Ramos (cell line): Measurements from ENCODE around the gene VAMP2.
"Not testable (repeated sequence)": the region's sequence is repeated elsewhere in the genome, so short reads cannot be mapped to it uniquely, and the experiment has no call there.

Source experiments
- in situ Hi-C: fragments of 300-500 bp; cut with MboI; formaldehyde crosslinking; loops from one replicate; pipeline ENCODE4 v1.14.3; 2022; ENCODE audit warnings: low sequenced_read_pairs; ENCODE audit not compliant: unreplicated experiment

The VAMP2 gene

GRCh38 chr17:8176998-8177731 is 14.4 kb upstream of the VAMP2 start:
- in situ Hi-C loops: no loop called here

- in situ Hi-C loops: no loop called here
Measured at GRCh38 chr17:8176197-8176940, 13.6 kb upstream of the VAMP2 start, which contains the start of gene TMEM107. TSS of gene TMEM107 (minus strand) at chr17:8176380. CDS start at chr17:8176286, 94 bp downstream.

DNA sequence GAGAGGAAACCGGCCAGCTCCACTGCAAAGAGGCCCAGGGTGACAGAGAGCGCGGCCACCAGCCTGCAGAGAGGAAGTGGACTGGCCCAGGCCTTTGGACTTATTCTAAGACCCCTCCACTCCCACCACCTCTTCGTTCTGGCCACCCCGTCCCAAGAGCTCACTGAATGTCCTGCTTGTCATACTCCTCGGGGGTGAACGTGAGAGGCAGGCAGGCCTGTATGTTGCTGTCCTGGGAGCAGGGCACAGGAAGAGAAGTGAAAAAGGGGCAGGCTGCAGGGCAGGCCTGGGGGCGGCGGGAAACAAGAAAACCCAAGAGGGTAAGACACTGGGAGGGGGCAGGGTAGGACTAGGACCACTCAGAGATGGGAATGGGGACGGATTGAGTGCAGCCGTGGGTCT is 13.0 kb upstream of the VAMP2 start:
- in situ Hi-C loops: no loop called here

DNA sequence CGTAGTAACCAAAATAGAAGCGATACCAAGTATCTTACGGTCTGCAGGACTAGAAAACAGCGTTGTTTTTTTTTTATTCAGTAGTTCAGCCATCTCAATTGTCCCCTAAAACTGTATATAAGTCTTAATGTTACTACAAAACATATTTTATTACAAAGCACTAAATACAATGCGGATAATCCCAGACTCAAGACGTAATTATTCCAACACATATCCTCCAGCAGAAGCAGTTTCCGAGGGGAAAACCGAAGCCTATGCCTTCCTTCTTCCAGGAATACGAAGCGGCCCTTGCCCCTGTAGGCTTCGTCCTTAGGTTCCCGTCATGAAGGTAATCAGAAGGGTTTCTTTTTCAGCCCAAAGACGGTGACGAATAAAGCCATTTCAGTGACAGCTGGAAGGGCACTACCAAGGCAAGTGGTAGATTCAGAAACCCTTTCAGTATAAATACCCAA is 11.1 kb upstream of the VAMP2 start:
- in situ Hi-C loops: no loop called here

- in situ Hi-C loops: no loop called here
Measured at GRCh38 chr17:8173056-8173870, 10.5 kb upstream of the VAMP2 start.

- in situ Hi-C loops: not testable (repeated sequence)
Measured at GRCh38 chr17:8170186-8170585, 7.4 kb upstream of the VAMP2 start.

DNA sequence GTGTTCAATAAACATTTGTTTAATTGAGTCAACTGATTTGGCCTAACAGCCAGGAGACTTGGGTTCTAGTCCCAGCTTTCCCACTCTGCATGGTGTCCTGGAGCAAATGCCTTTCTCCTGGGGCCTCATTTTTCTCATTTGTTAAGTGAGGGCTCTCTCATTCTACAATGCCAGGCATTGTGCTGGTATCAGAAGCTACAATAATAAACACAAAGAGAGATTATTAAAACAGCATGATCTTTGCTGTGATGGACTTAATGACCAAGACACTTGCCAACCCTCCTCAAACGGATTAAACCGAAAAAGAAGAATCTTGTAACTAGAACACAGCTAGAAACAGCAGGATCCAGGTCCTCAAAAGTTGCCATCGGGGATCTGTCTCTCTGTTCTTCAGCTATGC is 4.8 kb upstream of the VAMP2 start:
- in situ Hi-C loops: no loop called here

- in situ Hi-C loops: no loop called here
Measured at GRCh38 chr17:8166731-8167130, 4.0 kb upstream of the VAMP2 start.

DNA sequence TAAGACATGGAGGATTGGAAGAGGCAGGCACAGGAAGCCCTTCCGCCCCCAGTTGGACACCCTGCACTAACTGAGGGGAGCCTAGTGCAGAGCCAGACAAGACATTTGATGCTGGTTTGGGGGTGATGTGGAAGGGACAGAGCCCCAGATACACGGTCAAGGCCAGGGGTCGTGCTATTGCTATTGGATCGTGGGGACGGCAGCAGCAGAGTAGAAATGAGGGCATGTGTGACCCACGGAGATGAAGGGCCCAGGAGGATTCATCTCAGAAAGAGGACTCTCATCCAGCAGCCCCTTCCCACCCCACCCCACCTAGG is 2.0 kb upstream of the VAMP2 start:
- in situ Hi-C loops: no loop called here

DNA sequence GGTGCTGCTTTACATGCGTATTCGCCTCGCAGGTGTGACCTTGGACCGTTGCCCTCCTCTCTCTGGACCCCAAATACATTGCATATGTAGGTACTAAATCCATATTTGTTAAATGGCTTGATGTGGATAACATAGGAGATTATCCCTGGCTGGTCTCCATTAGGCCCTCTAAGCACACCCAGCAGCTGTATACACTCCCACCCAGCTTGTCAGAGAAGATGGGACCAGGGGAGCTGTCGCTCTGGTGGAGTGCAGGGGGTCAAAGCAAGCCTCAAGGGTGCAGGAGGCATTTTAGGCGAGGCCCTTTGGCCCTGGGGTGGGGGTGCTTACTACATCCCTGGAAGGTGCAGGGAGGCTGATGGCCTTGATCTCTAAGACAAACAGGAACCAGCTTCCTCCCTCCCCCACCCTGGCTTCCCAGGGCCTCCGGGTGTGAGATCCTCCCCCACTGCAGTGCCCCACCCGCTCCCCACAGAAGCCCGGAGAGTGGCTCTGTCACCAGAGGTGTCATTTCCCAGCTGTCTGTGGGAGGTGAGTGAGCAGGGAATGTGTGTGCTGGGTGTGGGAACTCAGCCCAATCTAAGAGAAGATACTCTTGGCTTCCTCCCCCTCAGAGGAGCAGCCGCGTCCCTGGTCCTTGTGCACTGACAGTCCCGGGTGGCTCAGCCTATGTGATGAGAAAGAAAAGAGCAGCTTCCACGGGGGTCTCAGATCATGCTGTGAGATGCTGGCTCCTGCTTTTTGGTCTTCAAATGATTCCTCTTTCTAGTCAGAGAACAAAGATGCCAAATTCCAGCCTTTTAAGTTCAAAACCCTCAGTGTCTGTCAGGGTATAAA is 1.4 kb upstream of the VAMP2 start:
- in situ Hi-C loops: no loop called here

GRCh38 chr17:8162997-8163977 is 539 bp upstream of the VAMP2 start:
- in situ Hi-C loops: no loop called here

DNA sequence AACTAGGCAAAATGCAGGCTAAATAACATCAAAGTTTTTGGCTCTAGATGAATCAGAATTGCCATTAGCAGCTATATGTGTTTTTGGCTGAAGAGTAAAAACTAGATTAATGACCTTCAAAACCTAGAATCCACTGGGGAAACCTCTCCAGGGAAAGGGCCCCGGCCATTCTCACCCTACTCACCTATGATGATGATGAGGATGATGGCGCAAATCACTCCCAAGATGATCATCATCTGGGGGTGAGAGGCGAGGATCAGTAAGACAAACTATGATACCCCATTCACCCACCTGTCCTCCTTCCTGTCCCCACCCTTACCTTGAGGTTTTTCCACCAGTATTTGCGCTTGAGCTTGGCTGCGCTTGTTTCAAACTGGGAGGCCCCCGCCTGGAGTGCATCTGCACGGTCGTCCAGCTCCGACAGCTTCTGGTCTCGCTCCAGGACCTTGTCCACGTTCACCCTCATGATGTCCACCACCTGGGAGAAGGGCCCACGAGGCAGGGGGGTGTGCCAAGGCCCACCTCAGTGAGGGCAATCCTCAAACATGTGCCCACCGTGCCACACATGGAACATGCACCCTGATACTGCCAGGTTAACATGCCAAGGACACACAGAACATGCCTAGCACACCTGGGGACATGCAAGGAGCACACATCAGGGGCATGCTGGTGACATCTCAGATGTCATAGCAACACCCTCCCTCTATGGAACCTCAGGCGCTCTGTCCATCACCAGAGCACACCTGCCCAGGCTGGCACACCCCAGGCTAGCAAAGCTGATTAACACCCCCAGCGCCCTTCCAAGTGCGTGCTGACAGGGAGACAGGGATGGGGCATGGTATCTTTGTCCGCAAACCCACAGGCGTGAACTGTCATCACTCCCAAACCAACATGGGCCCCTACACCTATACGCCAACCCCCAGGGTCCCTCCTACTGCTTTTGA is 1.2 kb downstream of the VAMP2 start:
- in situ Hi-C loops: no loop called here

- in situ Hi-C loops: no loop called here
Measured at GRCh38 chr17:8160741-8161221, 2.0 kb downstream of the VAMP2 start.

- in situ Hi-C loops: no loop called here
Measured at GRCh38 chr17:8160224-8160577, 2.5 kb downstream of the VAMP2 start.

- in situ Hi-C loops: no loop called here
Measured at GRCh38 chr17:8159459-8160223, 3.1 kb downstream of the VAMP2 start.

DNA sequence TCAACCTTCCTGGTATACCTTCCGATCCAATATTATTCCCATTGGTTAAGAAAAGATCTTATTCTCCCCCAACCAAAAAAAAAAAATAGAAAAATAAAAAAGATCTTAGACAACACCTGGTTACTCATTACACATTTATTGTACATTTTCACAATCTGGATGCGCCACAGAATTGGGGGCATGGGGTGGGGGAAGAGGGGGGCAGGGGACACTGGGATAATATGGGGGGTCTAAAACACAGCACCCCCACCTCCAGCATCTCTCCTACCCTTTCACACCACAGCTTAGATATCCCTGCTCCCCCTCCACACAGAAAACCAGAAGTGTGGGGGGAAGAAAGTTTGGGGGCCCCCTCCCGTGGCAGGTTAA is 3.7 kb downstream of the VAMP2 start:
- in situ Hi-C loops: no loop called here
